Left lung (tissue), 10 donors: ENCODE data around the gene MYBBP1A. TPM values are rescaled to one million over a fixed set of nuclear protein-coding genes. Genes with fewer than 3 reads are reported as not detected.

Experiments
- ATAC-seq: fragments of 200-7000 bp; cut with Tn5 transposase; one replicate; pipeline ENCODE4 v1.9.1; 2020; ENCODE audit warnings: moderate library complexity
- DNase-seq, 4 donors: peaks; one replicate each; pipeline ENCODE4 v3.0.0-alpha.2; 2013 to 2020
- H3K27ac ChIP-seq, 2 donors: fragments of 200-600 bp; sonication (generic) in 1 of 2; one replicate each; pipeline versions ENCODE4 v1.5.0 to v1.8.0; 2020 to 2021
- H3K27me3 ChIP-seq, 2 donors: fragments of 200-600 bp; sonication (generic) in 1 of 2; one replicate each; pipeline versions ENCODE4 v1.5.0 to v1.8.0; 2020 to 2021
- H3K36me3 ChIP-seq, 2 donors: fragments of 200-600 bp; sonication (generic) in 1 of 2; one replicate each; pipeline versions ENCODE4 v1.5.0 to v1.8.0; 2020 to 2021
- H3K4me1 ChIP-seq, 2 donors: fragments of 200-600 bp; one replicate each; pipeline ENCODE4 v1.8.0; 2021
- H3K4me3 ChIP-seq, 2 donors: fragments of 200-600 bp; sonication (generic) in 1 of 2; one replicate each; pipeline versions ENCODE4 v1.5.0 to v1.8.0; 2020 to 2021; ENCODE audit warnings: mild to moderate bottlenecking in 1 of 2
- H3K9me3 ChIP-seq, 2 donors: fragments of 200-600 bp; sonication (generic) in 1 of 2; one replicate each; pipeline versions ENCODE4 v1.5.0 to v1.8.0; 2020 to 2021
- CTCF ChIP-seq, 2 donors: fragments of 200-600 bp; sonication (generic) in 1 of 2; IDR thresholded peaks; one replicate each; pipeline versions ENCODE4 v1.5.0 to v1.8.0; 2021; ENCODE audit warnings: antibody characterized with exemption in 2 of 2
- intact Hi-C, 2 donors: fragments of 100-400 bp; cut with DNase I; formaldehyde crosslinking; loops; one replicate each; pipeline versions ENCODE4 v1.11.2 to v1.14.2; 2022
- polyA plus RNA-seq, 6 donors: library from polyadenylated mRNA; unstranded; fragments of 120-200 nt; gene quantifications; one replicate each; pipeline ENCODE4 v1.2.1, GENCODE V29; 2013; ENCODE audit not compliant: insufficient read length in 6 of 6
- total RNA-seq, 2 donors: library from RNA; stranded (reverse); fragmentation: NEBNext Ultra II Directional; extraction: Animal tissue kit (Norgen Biotek cat#: 25700); gene quantifications; one replicate each; pipeline ENCODE4 v1.2.1, GENCODE V29; 2021
- donor health status: DM: no; HTN: yes; CAD: no.
- donor health status: DM: no; HTN: no; CAD: no.

Gene MYBBP1A
- total and polyA plus RNA-seq, 8 donors: 28.6 to 53.8 (median 40.6) TPM

GRCh38 chr17:4558347-4558971, 3.3 kb upstream of the MYBBP1A start:
- Histone ChIP-seq H3K4me3 (no peak overlapping the region), H3K4me1 (peaks cover 13 to 23% of the 10 kb centered on the region in 2 donors), H3K9me3 (no peaks in the 10 kb centered on the region), H3K27ac (no peak overlapping the region), H3K36me3 (peaks cover 0 to 5% of the 10 kb centered on the region in 2 donors), H3K27me3 (no peaks in the 10 kb centered on the region)
- intact Hi-C loops: no loop called here
- DNase-seq (no peak), ATAC-seq (no peak)
- TF ChIP-seq CTCF (IDR thresholded peaks at IDR 0.05): no peak

GRCh38 chr17:4557626-4558346, 2.6 kb upstream of the MYBBP1A start:
- DNase-seq: no peak
- no peak overlapping the region for H3K27ac ChIP-seq
- intact Hi-C loops: no loop called here
- peaks cover 13 to 25% of the 10 kb centered on the region in 2 donors for H3K4me1 ChIP-seq
- H3K27me3 ChIP-seq: no peaks in the 10 kb centered on the region
- peaks cover 0 to 12% of the 10 kb centered on the region in 2 donors for H3K36me3 ChIP-seq
- TF ChIP-seq CTCF (IDR thresholded peaks at IDR 0.05): no peak
- H3K9me3 ChIP-seq: no peaks in the 10 kb centered on the region
- H3K4me3 ChIP-seq: no peak overlapping the region
- no peak for ATAC-seq

- DNase-seq: no peak
- Histone ChIP-seq H3K27ac (no peak overlapping the region), H3K36me3 (peaks cover 0 to 20% of the 10 kb centered on the region in 2 donors), H3K27me3 (no peaks in the 10 kb centered on the region), H3K4me1 (peaks cover 13 to 25% of the 10 kb centered on the region in 2 donors), H3K9me3 (no peaks in the 10 kb centered on the region), H3K4me3 (no peak overlapping the region)
- ATAC-seq: no peak
- TF ChIP-seq CTCF (IDR thresholded peaks at IDR 0.05): no peak
- intact Hi-C loops: no loop called here
These were observed 1.8 kb upstream of the MYBBP1A start for GRCh38 chr17:4556996-4557395.

- DNase-seq: no peak
- no peak for ATAC-seq
- Histone ChIP-seq H3K4me3 (peak overlapping the region; percentile 93 to 98), H3K27me3 (no peaks in the 10 kb centered on the region), H3K9me3 (no peaks in the 10 kb centered on the region), H3K4me1 (peaks cover 13 to 25% of the 10 kb centered on the region in 2 donors), H3K27ac (peak overlapping the region; percentile 78 to 92), H3K36me3 (peaks cover 0 to 29% of the 10 kb centered on the region in 2 donors)
- intact Hi-C loops: no loop called here
- no peak for TF ChIP-seq CTCF (IDR thresholded peaks at IDR 0.05)
These were observed 932 bp upstream of the MYBBP1A start for GRCh38 chr17:4555873-4556759.
